H1 (cell line): Measurements from ENCODE around the gene RELT. TPM values are rescaled to one million over a fixed set of nuclear protein-coding genes. Genes with fewer than 3 reads are reported as not detected.

Experiments
- CTCF ChIA-PET: fragments of 300-600 bp; sonication (Branson Sonifier 250); formaldehyde crosslinking; loops from one replicate; lab custom pipeline; 2021; ENCODE audit not compliant: partially characterized antibody; lab: Charles Lee
- POLR2A ChIA-PET: fragments of 300-600 bp; sonication (Branson Sonifier 250); formaldehyde crosslinking; loops from one replicate; lab custom pipeline; 2021; ENCODE audit warnings: inconsistent platforms; ENCODE audit not compliant: partially characterized antibody; lab: Charles Lee
- DNase-seq, 2 experiments: peaks; one replicate each; pipeline versions ENCODE4 v3.0.0 to v3.0.0-alpha.2; 2010 to 2022; ENCODE audit warnings: low spot score in 2 of 2, low read depth in 1 of 2, mixed read lengths in 1 of 2
- FAIRE-seq: peaks from 2 replicates; lab custom pipeline; 2011; peaks lifted over from hg19 to GRCh38; lab: Jason Lieb, UNC
- H2AFZ ChIP-seq: 2 replicates; pipeline ENCODE4 v1.8.1; 2012; ENCODE audit warnings: low read length, inconsistent platforms
- H2AK5ac ChIP-seq: 2 replicates; pipeline ENCODE4 v1.6.1; 2013; ENCODE audit warnings: low read depth, low read length
- H2BK120ac ChIP-seq: replicated peaks from 2 replicates; pipeline ENCODE3; 2013; ENCODE audit warnings: low read depth, low read length, inconsistent platforms
- H2BK12ac ChIP-seq: 2 replicates; pipeline ENCODE4 v1.6.1; 2013; ENCODE audit warnings: low read depth, low read length
- H2BK15ac ChIP-seq: 2 replicates; pipeline ENCODE4 v1.6.1; 2013; ENCODE audit warnings: low read length
- H2BK20ac ChIP-seq: 2 replicates; pipeline ENCODE4 v1.6.1; 2013; ENCODE audit warnings: low read length
- H2BK5ac ChIP-seq: 2 replicates; pipeline ENCODE4 v1.6.1; 2013; ENCODE audit warnings: low read depth, low read length
- H3K14ac ChIP-seq: 2 replicates; pipeline ENCODE4 v1.6.1; 2013; ENCODE audit warnings: inconsistent platforms; ENCODE audit not compliant: insufficient read length
- H3K18ac ChIP-seq: 2 replicates; pipeline ENCODE4 v1.6.1; 2013; ENCODE audit warnings: low read length; ENCODE audit errors: extremely low read depth
- H3K23ac ChIP-seq: 2 replicates; pipeline ENCODE4 v1.6.1; 2013; ENCODE audit warnings: inconsistent platforms; ENCODE audit not compliant: insufficient read length
- H3K23me2 ChIP-seq: 2 replicates; pipeline ENCODE4 v1.6.1; 2013; ENCODE audit warnings: low read depth, low read length
- H3K27ac ChIP-seq: 2 replicates; pipeline ENCODE4 v1.6.1; 2011; ENCODE audit warnings: low read depth, low read length, inconsistent platforms
- H3K27me3 ChIP-seq, 4 experiments: replicated peaks in 1 of 4; 1 replicate in 1 of 4; 2 replicates in 3 of 4; pipeline versions ENCODE4 v1.6.1 to v1.8.1; 2011 to 2013; ENCODE audit warnings: low read length in 3 of 4, mild to moderate bottlenecking in 3 of 4, inconsistent platforms in 2 of 4, mixed read lengths in 2 of 4, moderate library complexity in 1 of 4; ENCODE audit not compliant: control insufficient read depth in 3 of 4, insufficient read depth in 3 of 4; ENCODE audit errors: extremely low read depth in 1 of 4
- H3K36me3 ChIP-seq, 4 experiments: 2 replicates each; pipeline versions ENCODE4 v1.6.1 to v1.8.1; 2011 to 2013; ENCODE audit warnings: mild to moderate bottlenecking in 4 of 4, low read length in 3 of 4, moderate library complexity in 2 of 4, control low read depth in 1 of 4, inconsistent platforms in 1 of 4; ENCODE audit not compliant: insufficient read depth in 4 of 4, control insufficient read depth in 2 of 4
- H3K4ac ChIP-seq: replicated peaks from 2 replicates; pipeline ENCODE3; 2013; ENCODE audit warnings: low read length, low read depth, mixed read lengths, inconsistent platforms; ENCODE audit not compliant: insufficient read length
- H3K4me1 ChIP-seq, 4 experiments: replicated peaks in 1 of 4; 1 replicate in 1 of 4; 2 replicates in 3 of 4; pipeline versions ENCODE4 v1.6.1 to v1.8.1; 2011 to 2013; ENCODE audit warnings: low read length in 3 of 4, inconsistent platforms in 2 of 4, mixed read lengths in 1 of 4; ENCODE audit not compliant: insufficient read depth in 4 of 4, control insufficient read depth in 3 of 4
- H3K4me2 ChIP-seq, 2 experiments: 2 replicates each; pipeline versions ENCODE4 v1.6.1 to v1.8.1; 2011 to 2013; ENCODE audit warnings: low read depth in 2 of 2, low read length in 2 of 2, control low read depth in 1 of 2, inconsistent platforms in 1 of 2, mild to moderate bottlenecking in 1 of 2; ENCODE audit not compliant: insufficient read depth in 1 of 2
- H3K4me3 ChIP-seq, 4 experiments: fragments of 200-600, 300-600 bp in 1 of 4; sonication (generic), shearing (Covaris generic), sonication (Bioruptor Twin) in 1 of 4; 2 replicates each; pipeline versions ENCODE4 v1.5.1 to v1.8.1; 2011 to 2016; ENCODE audit warnings: low read length in 4 of 4, low read depth in 3 of 4, control low read depth in 2 of 4, inconsistent platforms in 2 of 4, mild to moderate bottlenecking in 2 of 4, mixed read lengths in 1 of 4, moderate library complexity in 1 of 4; ENCODE audit not compliant: insufficient read depth in 2 of 4; ENCODE audit errors: extremely low read depth in 1 of 4
- H3K56ac ChIP-seq: replicated peaks from 2 replicates; pipeline ENCODE3; 2013; ENCODE audit warnings: low read depth, mild to moderate bottlenecking, mixed read lengths, low read length, inconsistent platforms; ENCODE audit not compliant: insufficient read length
- H3K79me1 ChIP-seq: 2 replicates; pipeline ENCODE4 v1.6.1; 2013; ENCODE audit warnings: low read depth, low read length, control low read depth
- H3K79me2 ChIP-seq, 2 experiments: 2 replicates each; pipeline versions ENCODE4 v1.6.1 to v1.8.1; 2012 to 2013; ENCODE audit warnings: low read length in 2 of 2, mild to moderate bottlenecking in 2 of 2, inconsistent platforms in 1 of 2; ENCODE audit not compliant: insufficient read depth in 2 of 2, control insufficient read depth in 1 of 2
- H3K9ac ChIP-seq, 4 experiments: replicated peaks in 1 of 4; 1 replicate in 1 of 4; 2 replicates in 3 of 4; pipeline versions ENCODE4 v1.6.1 to v1.8.1; 2011 to 2013; ENCODE audit warnings: low read depth in 3 of 4, low read length in 3 of 4, control low read depth in 2 of 4, mild to moderate bottlenecking in 2 of 4, moderate library complexity in 2 of 4, inconsistent platforms in 1 of 4; ENCODE audit errors: extremely low read depth in 1 of 4
- H3K9me3 ChIP-seq, 2 experiments: 2 replicates each; pipeline versions ENCODE4 v1.6.1 to v1.8.1; 2012 to 2013; ENCODE audit warnings: mild to moderate bottlenecking in 2 of 2, moderate library complexity in 2 of 2, control low read depth in 1 of 2, inconsistent platforms in 1 of 2, low read depth in 1 of 2, low read length in 1 of 2, mixed read lengths in 1 of 2; ENCODE audit not compliant: insufficient read depth in 2 of 2
- H4K20me1 ChIP-seq, 2 experiments: replicated peaks in 1 of 2; 2 replicates each; pipeline versions ENCODE3 to v1.8.1; 2011 to 2013; ENCODE audit warnings: inconsistent platforms in 2 of 2, low read length in 2 of 2, mild to moderate bottlenecking in 1 of 2; ENCODE audit not compliant: insufficient read depth in 2 of 2, control insufficient read depth in 1 of 2
- H4K5ac ChIP-seq: 2 replicates; pipeline ENCODE4 v1.6.1; 2013; ENCODE audit warnings: low read length, low read depth, mixed read lengths, inconsistent platforms; ENCODE audit not compliant: insufficient read length
- H4K8ac ChIP-seq: 2 replicates; pipeline ENCODE4 v1.8.0; 2013; ENCODE audit warnings: mild to moderate bottlenecking, moderate library complexity, low read length, inconsistent platforms; ENCODE audit not compliant: insufficient read depth; ENCODE audit errors: extremely low read depth
- H4K91ac ChIP-seq: replicated peaks from 2 replicates; pipeline ENCODE3; 2013; ENCODE audit warnings: low read length, mixed read lengths, inconsistent platforms; ENCODE audit not compliant: insufficient read length
- ASH2L ChIP-seq: fragments of 200-600, 300-600 bp; sonication (generic); IDR thresholded peaks from one replicate; pipeline ENCODE4 v1.7.1; 2017; ENCODE audit warnings: low read length
- BACH1 ChIP-seq: IDR thresholded peaks from 2 replicates; pipeline ENCODE4 v1.6.1; 2012; ENCODE audit warnings: low read length, improper control_type of control experiment
- CBX5 ChIP-seq: fragments of 300-800, 300-1000 bp; sonication (generic); IDR thresholded peaks from 2 replicates; pipeline ENCODE4 v1.7.1; 2016; ENCODE audit warnings: antibody characterized with exemption, low read length, low read depth
- CHD1 ChIP-seq: IDR thresholded peaks from 2 replicates; pipeline ENCODE4 v1.6.1; 2012; ENCODE audit warnings: low read depth, low read length, improper control_type of control experiment
- CHD2 ChIP-seq: IDR thresholded peaks from 2 replicates; pipeline ENCODE4 v1.6.1; 2012; ENCODE audit warnings: low read length, improper control_type of control experiment
- CTBP2 ChIP-seq: IDR thresholded peaks from 2 replicates; pipeline ENCODE4 v1.7.0; 2011; ENCODE audit warnings: borderline replicate concordance, mild to moderate bottlenecking, moderate library complexity, mixed read lengths, low read length; ENCODE audit not compliant: insufficient read depth, insufficient read length
- HDAC2 ChIP-seq, 2 experiments: fragments of 300-600 bp in 1 of 2; sonication (generic) in 1 of 2; IDR thresholded peaks; 2 replicates each; pipeline ENCODE4 v1.6.1; 2011 to 2012; ENCODE audit warnings: low read depth in 2 of 2, low read length in 2 of 2, mild to moderate bottlenecking in 2 of 2, moderate library complexity in 2 of 2, borderline replicate concordance in 1 of 2, inconsistent platforms in 1 of 2
- JUND ChIP-seq: IDR thresholded peaks from 2 replicates; pipeline ENCODE4 v1.6.1; 2011; ENCODE audit warnings: mild to moderate bottlenecking, improper control_type of control experiment, low read length
- MAFK ChIP-seq: IDR thresholded peaks from 2 replicates; pipeline ENCODE4 v1.6.1; 2012; ENCODE audit warnings: low read depth, mild to moderate bottlenecking, improper control_type of control experiment, low read length
- NRF1 ChIP-seq: IDR thresholded peaks from 2 replicates; pipeline ENCODE4 v1.6.1; 2011; ENCODE audit warnings: mild to moderate bottlenecking, low read depth, low read length, improper control_type of control experiment
- POLR2A ChIP-seq, 2 experiments: IDR thresholded peaks; 1 replicate in 1 of 2; 2 replicates in 1 of 2; pipeline ENCODE4 v1.6.1; 2011; ENCODE audit warnings: low read depth in 2 of 2, low read length in 2 of 2, mild to moderate bottlenecking in 2 of 2; ENCODE audit errors: control extremely low read depth in 1 of 2
- SIX5 ChIP-seq: IDR thresholded peaks from 2 replicates; pipeline ENCODE4 v1.6.1; 2011; ENCODE audit warnings: mild to moderate bottlenecking, low read depth, low read length
- TEAD4 ChIP-seq: IDR thresholded peaks from 2 replicates; pipeline ENCODE4 v1.6.1; 2012; ENCODE audit warnings: low read depth, low read length, inconsistent platforms, mixed read lengths
- YY1 ChIP-seq: IDR thresholded peaks from 2 replicates; pipeline ENCODE4 v1.6.1; 2011; ENCODE audit warnings: low read depth, mild to moderate bottlenecking, low read length
- WGBS, 2 experiments: shearing (Covaris generic) in 1 of 2; methylation state at CpG; one replicate each; pipeline versions ENCODE4 v1.1.6 to v1.1.7; 2013 to 2015; ENCODE audit warnings: low lambda C conversion rate in 2 of 2, mixed read lengths in 2 of 2, inconsistent platforms in 1 of 2, low coverage in 1 of 2, missing lambda C conversion rate in 1 of 2; ENCODE audit not compliant: insufficient replicate concordance in 2 of 2, insufficient coverage in 1 of 2, insufficient read length in 1 of 2; ENCODE audit errors: extremely low coverage in 1 of 2, missing lambda C conversion rate in 1 of 2; 5-methylcytosine and 5-hydroxymethylcytosine counted together
- polyA plus RNA-seq, 7 experiments: library from polyadenylated mRNA; depleted of rRNA in 3 of 7; stranded (reverse) in 5 of 7; unstranded in 2 of 7; fragments of >200 nt in 5 of 7; fragments of 200-250 nt in 2 of 7; gene quantifications; 1 replicate in 5 of 7; 2 replicates in 1 of 7; 4 replicates in 1 of 7; pipeline versions ENCODE4 v1.2.1 to v1.2.3, GENCODE V29; 2011 to 2013; ENCODE audit warnings: missing spikeins in 2 of 7, mixed read lengths in 2 of 7
- total RNA-seq: library from RNA; stranded (reverse); fragmentation: NEBNext Ultra II Directional; extraction: Animal tissue kit (Norgen Biotek cat#: 25700); gene quantifications from 2 replicates; pipeline ENCODE4 v1.2.1, GENCODE V29; 2021

The RELT gene
- total and polyA plus RNA-seq, 2 of the 8 experiments (the other 6 are each of a cell fraction or from before 2014, with no cell fraction given), result 3.4 to 5.7 TPM

- no peak overlapping the region for H3K4me2 ChIP-seq
- H2BK5ac ChIP-seq, result no peak overlapping the region
- FAIRE-seq, result no peak
- no peak overlapping the region for H2BK20ac ChIP-seq
- H3K79me2 ChIP-seq, result no peaks in the 10 kb centered on the region
- no peak overlapping the region for H2AFZ ChIP-seq
- H3K9ac ChIP-seq, result no peak overlapping the region
- H3K9me3 ChIP-seq, result no peaks in the 10 kb centered on the region
- H4K91ac ChIP-seq, result no peak overlapping the region
- no peak overlapping the region for H3K4me3 ChIP-seq
- H3K23ac ChIP-seq, result no peak overlapping the region
- no peak for DNase-seq
- no peak overlapping the region for H3K56ac ChIP-seq
- H2BK120ac ChIP-seq, result no peak overlapping the region
- H3K27me3 ChIP-seq, result no peaks in the 10 kb centered on the region
- ChIA-PET CTCF (interaction anchor here (0.5 to 59.1 kb wide), 39 partner anchors 9 to 1322 kb away, joined by 3 to 1456 read pairs (median 5); no protein-coding TSS in a partner anchor), POLR2A (interaction anchor here (0.9 to 1.7 kb wide), 4 partner anchors 8 to 84 kb away, joined by 3 to 5 read pairs (median 4); no protein-coding TSS in a partner anchor)
- H3K23me2 ChIP-seq, result no peaks in the 10 kb centered on the region
- H3K4me1 ChIP-seq, result no peaks in the 10 kb centered on the region; a peak in 1 of 7 replicates
- no peak overlapping the region for H2BK15ac ChIP-seq
- 91% methylated on average over 7 of the region's 7 CpGs; no CpG with 5 or more reads in 1 of the 2 experiments for WGBS, 2 experiments
- TF ChIP-seq CHD2 (no peak), MAFK (no peak), CBX5 (no peak), ASH2L (no peak), JUND (no peak), CHD1 (no peak), YY1 (no peak), SIX5 (no peak), POLR2A (IDR thresholded peaks at IDR 0.05; ENCODE audit: control extremely low read depth in 1 of 2, low read depth in 2 of 2, low read length in 2 of 2) (no peak), CTBP2 (no peak), TEAD4 (no peak), BACH1 (no peak), NRF1 (no peak), HDAC2 (IDR thresholded peaks at IDR 0.05; ENCODE audit: borderline replicate concordance in 1 of 2, low read depth in 2 of 2, low read length in 2 of 2) (no peak)
- H2AK5ac ChIP-seq, result no peak overlapping the region
- H4K8ac ChIP-seq, result no peak overlapping the region
- H3K14ac ChIP-seq, result no peak overlapping the region
- peaks cover 4 to 9% of the 10 kb centered on the region in 2 experiments for H4K20me1 ChIP-seq
- no peaks in the 10 kb centered on the region for H3K79me1 ChIP-seq
- H4K5ac ChIP-seq, result no peak overlapping the region
- H3K4ac ChIP-seq, result no peak overlapping the region
- no peak overlapping the region for H3K18ac ChIP-seq
- H2BK12ac ChIP-seq, result no peak overlapping the region
- H3K36me3 ChIP-seq, result no peaks in the 10 kb centered on the region
- H3K27ac ChIP-seq, result no peak overlapping the region
Measured at GRCh38 chr11:73393011-73393380, 16.8 kb downstream of the RELT start.
